NT2/D1 (cell line): ENCODE measurements around the gene ABCA7.

Experiments
- DNase-seq: peaks from one replicate; pipeline ENCODE4 v3.0.0-alpha.2; 2011; ENCODE audit warnings: low read depth, low spot score
- H3K27me3 ChIP-seq: 2 replicates; pipeline ENCODE4 v1.6.0; 2011; ENCODE audit warnings: mild to moderate bottlenecking; ENCODE audit not compliant: insufficient read length, insufficient read depth
- H3K36me3 ChIP-seq: 2 replicates; pipeline ENCODE4 v1.6.1; 2011; ENCODE audit warnings: mild to moderate bottlenecking, low read length, mixed read lengths; ENCODE audit not compliant: insufficient read depth, insufficient read length
- H3K4me1 ChIP-seq: 2 replicates; pipeline ENCODE4 v1.5.1; 2011; ENCODE audit not compliant: insufficient read depth, insufficient read length
- H3K4me3 ChIP-seq: 2 replicates; pipeline ENCODE4 v1.5.1; 2011; ENCODE audit warnings: low read depth; ENCODE audit not compliant: insufficient read length
- H3K9ac ChIP-seq: 2 replicates; pipeline ENCODE4 v1.6.0; 2011; ENCODE audit warnings: low read depth; ENCODE audit not compliant: insufficient read length
- H3K9me3 ChIP-seq: 2 replicates; pipeline ENCODE4 v1.5.1; 2011; ENCODE audit warnings: mild to moderate bottlenecking, low read length; ENCODE audit not compliant: insufficient read depth
- SUZ12 ChIP-seq: IDR thresholded peaks from 2 replicates; pipeline ENCODE4 v1.6.1; 2011; ENCODE audit not compliant: insufficient read length, insufficient read depth; ENCODE audit errors: extremely low read depth
- YY1 ChIP-seq: IDR thresholded peaks from 2 replicates; pipeline ENCODE4 v1.6.1; 2011; ENCODE audit not compliant: insufficient read length, insufficient read depth
- ZNF274 ChIP-seq: IDR thresholded peaks from 2 replicates; pipeline ENCODE4 v1.6.1; 2011; ENCODE audit warnings: mild to moderate bottlenecking, low read depth, low read length

The ABCA7 gene

GRCh38 chr19:1053176-1054101, 13.5 kb downstream of the ABCA7 start:
- no peak for DNase-seq
- Histone ChIP-seq H3K9ac (no peak overlapping the region), H3K4me1 (peaks cover 2% of the 10 kb centered on the region), H3K4me3 (no peak overlapping the region), H3K36me3 (peaks cover 13% of the 10 kb centered on the region), H3K27me3 (no peaks in the 10 kb centered on the region), H3K9me3 (peaks cover 43% of the 10 kb centered on the region)
- TF ChIP-seq SUZ12 (no peak), YY1 (no peak), ZNF274 (no peak)

- no peak for DNase-seq
- Histone ChIP-seq H3K4me1 (peaks cover 2% of the 10 kb centered on the region), H3K9ac (no peak overlapping the region), H3K27me3 (no peaks in the 10 kb centered on the region), H3K9me3 (peaks cover 50% of the 10 kb centered on the region), H3K36me3 (peaks cover 18% of the 10 kb centered on the region), H3K4me3 (no peak overlapping the region)
- no peak for TF ChIP-seq SUZ12
- no peak for TF ChIP-seq ZNF274
- no peak for TF ChIP-seq YY1
Measured at GRCh38 chr19:1054102-1055027, 14.5 kb downstream of the ABCA7 start.

DNA sequence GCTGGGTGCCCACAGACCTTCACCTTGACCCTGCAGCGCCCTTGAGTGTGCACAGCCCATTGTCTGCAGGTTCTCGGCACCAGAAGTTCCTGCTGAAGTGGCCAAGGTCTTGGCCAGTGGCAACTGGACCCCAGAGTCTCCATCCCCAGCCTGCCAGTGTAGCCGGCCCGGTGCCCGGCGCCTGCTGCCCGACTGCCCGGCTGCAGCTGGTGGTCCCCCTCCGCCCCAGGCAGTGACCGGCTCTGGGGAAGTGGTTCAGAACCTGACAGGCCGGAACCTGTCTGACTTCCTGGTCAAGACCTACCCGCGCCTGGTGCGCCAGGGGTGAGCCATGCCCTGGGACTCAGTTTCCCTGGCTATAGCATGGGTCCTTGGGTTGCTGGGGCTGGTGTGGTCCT, 15.1 kb downstream of the ABCA7 start:
- DNase-seq, result no peak
- TF ChIP-seq YY1, result no peak
- no peak for TF ChIP-seq ZNF274
- no peak for TF ChIP-seq SUZ12
- Histone ChIP-seq H3K4me1 (peaks cover 2% of the 10 kb centered on the region), H3K9me3 (peaks cover 55% of the 10 kb centered on the region), H3K27me3 (no peaks in the 10 kb centered on the region), H3K9ac (no peak overlapping the region), H3K4me3 (no peak overlapping the region), H3K36me3 (peaks cover 18% of the 10 kb centered on the region)

- Histone ChIP-seq H3K36me3 (peaks cover 18% of the 10 kb centered on the region), H3K9ac (no peak overlapping the region), H3K9me3 (peaks cover 55% of the 10 kb centered on the region), H3K4me3 (no peak overlapping the region), H3K4me1 (peaks cover 2% of the 10 kb centered on the region), H3K27me3 (no peaks in the 10 kb centered on the region)
- TF ChIP-seq YY1 (no peak), SUZ12 (no peak), ZNF274 (no peak)
- DNase-seq, result no peak
Measured at GRCh38 chr19:1055886-1056620, 16.1 kb downstream of the ABCA7 start.

- DNase-seq, result no peak
- Histone ChIP-seq H3K36me3 (peaks cover 18% of the 10 kb centered on the region), H3K9me3 (peaks cover 55% of the 10 kb centered on the region), H3K9ac (no peak overlapping the region), H3K4me3 (no peak overlapping the region), H3K27me3 (no peaks in the 10 kb centered on the region), H3K4me1 (peaks cover 2% of the 10 kb centered on the region)
- TF ChIP-seq ZNF274, result no peak
- no peak for TF ChIP-seq SUZ12
- TF ChIP-seq YY1, result no peak
Measured at GRCh38 chr19:1057176-1057855, 17.4 kb downstream of the ABCA7 start.

GRCh38 chr19:1058112-1058511, 18.2 kb downstream of the ABCA7 start:
- TF ChIP-seq ZNF274 (no peak), SUZ12 (no peak), YY1 (no peak)
- Histone ChIP-seq H3K27me3 (no peaks in the 10 kb centered on the region), H3K4me1 (no peaks in the 10 kb centered on the region)

More at GRCh38 chr19:1058112-1058511, 18.2 kb downstream of the ABCA7 start:
- peaks cover 18% of the 10 kb centered on the region for H3K36me3 ChIP-seq
- no peak overlapping the region for H3K4me3 ChIP-seq
- peaks cover 60% of the 10 kb centered on the region for H3K9me3 ChIP-seq
- no peak overlapping the region for H3K9ac ChIP-seq
- DNase-seq, result no peak
